ENCODE data around the gene B4GALT5. TPM values are rescaled to one million over a fixed set of nuclear protein-coding genes. Genes with fewer than 3 reads are reported as not detected.
"Not testable (repeated sequence)": the region's sequence is repeated elsewhere in the genome, so short reads cannot be mapped to it uniquely, and the experiment has no call there.

B4GALT5 gene
- total RNA-seq, 1 donor from 2014 or later = 72.9 TPM

GRCh38 chr20:49706630-49707091 is 7.0 kb downstream of the B4GALT5 start:
- ATAC-seq (ENCODE audit: low read depth) = no peak
- Mint-ChIP-seq H3K27me3 (no peaks in the 10 kb centered on the region), H3K27ac (peak overlapping the region; percentile 5), H3K4me3 (no peak overlapping the region), H3K36me3 (ENCODE audit: low read depth) (peaks cover 44% of the 10 kb centered on the region), H3K4me1 (peaks cover 77% of the 10 kb centered on the region), H3K9me3 (no peaks in the 10 kb centered on the region)
- ChIA-PET POLR2A (interaction anchor here (0.8 to 1.1 kb wide), 2 partner anchors 14 to 95 kb away, joined by 3 read pairs; no protein-coding TSS in a partner anchor), CTCF (interaction anchor here (0.5 kb wide), 1 partner anchor 40 kb away, joined by 3 read pairs; no protein-coding TSS in a partner anchor)
- DNase-seq = no peak
- intact Hi-C loops (cut with micrococcal nuclease) = no loop called here
- TF ChIP-seq, protein P1, sequence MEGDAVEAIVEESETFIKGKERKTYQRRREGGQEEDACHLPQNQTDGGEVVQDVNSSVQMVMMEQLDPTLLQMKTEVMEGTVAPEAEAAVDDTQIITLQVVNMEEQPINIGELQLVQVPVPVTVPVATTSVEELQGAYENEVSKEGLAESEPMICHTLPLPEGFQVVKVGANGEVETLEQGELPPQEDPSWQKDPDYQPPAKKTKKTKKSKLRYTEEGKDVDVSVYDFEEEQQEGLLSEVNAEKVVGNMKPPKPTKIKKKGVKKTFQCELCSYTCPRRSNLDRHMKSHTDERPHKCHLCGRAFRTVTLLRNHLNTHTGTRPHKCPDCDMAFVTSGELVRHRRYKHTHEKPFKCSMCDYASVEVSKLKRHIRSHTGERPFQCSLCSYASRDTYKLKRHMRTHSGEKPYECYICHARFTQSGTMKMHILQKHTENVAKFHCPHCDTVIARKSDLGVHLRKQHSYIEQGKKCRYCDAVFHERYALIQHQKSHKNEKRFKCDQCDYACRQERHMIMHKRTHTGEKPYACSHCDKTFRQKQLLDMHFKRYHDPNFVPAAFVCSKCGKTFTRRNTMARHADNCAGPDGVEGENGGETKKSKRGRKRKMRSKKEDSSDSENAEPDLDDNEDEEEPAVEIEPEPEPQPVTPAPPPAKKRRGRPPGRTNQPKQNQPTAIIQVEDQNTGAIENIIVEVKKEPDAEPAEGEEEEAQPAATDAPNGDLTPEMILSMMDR (IDR thresholded peaks at IDR 0.05) = no peak

DNA sequence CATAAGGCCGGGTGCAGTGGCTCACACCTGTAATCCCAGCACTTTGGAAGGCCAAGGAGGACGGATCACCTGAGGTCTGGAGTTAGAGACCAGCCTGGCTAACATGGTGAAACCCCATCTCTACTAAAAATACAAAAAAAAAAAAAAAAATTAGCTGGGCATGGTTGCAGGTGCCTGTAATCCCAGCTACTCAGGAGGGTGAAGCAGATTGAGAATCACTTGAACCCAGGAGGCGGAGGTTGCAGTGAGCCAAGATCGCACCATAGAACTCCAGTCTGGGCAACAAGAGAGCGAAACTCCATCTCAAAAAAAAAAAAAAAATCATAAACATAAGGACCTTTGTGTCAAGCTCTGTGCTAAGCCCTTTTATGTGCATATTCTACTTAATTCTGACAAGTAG is 7.8 kb downstream of the B4GALT5 start:
- H3K27me3 Mint-ChIP-seq; ATAC-seq (ENCODE audit: low read depth); H3K27ac Mint-ChIP-seq; H3K9me3 Mint-ChIP-seq; H3K4me3 Mint-ChIP-seq; CTCF ChIA-PET; DNase-seq; intact Hi-C loops (cut with micrococcal nuclease): not testable (repeated sequence)
- peaks cover 45% of the 10 kb centered on the region for H3K36me3 Mint-ChIP-seq (ENCODE audit: low read depth)
- peaks cover 77% of the 10 kb centered on the region for H3K4me1 Mint-ChIP-seq
- POLR2A ChIA-PET = interaction anchor here (0.8 to 1.1 kb wide), 2 partner anchors 13 to 96 kb away, joined by 3 read pairs; no protein-coding TSS in a partner anchor

GRCh38 chr20:49705358-49705757 is 8.3 kb downstream of the B4GALT5 start:
- Mint-ChIP-seq H3K4me3 (peak overlapping the region; percentile 24), H3K4me1 (peaks cover 77% of the 10 kb centered on the region), H3K9me3 (no peaks in the 10 kb centered on the region), H3K27me3 (no peaks in the 10 kb centered on the region), H3K36me3 (ENCODE audit: low read depth) (peaks cover 40% of the 10 kb centered on the region), H3K27ac (peak overlapping the region; percentile 41)
- TF ChIP-seq, protein P1 (IDR thresholded peaks at IDR 0.05) = no peak
- intact Hi-C loops (cut with micrococcal nuclease) = no loop called here
- no peak for ATAC-seq (ENCODE audit: low read depth)
- POLR2A ChIA-PET = interaction anchor here (1.1 to 1.2 kb wide), 2 partner anchors 96 to 141 kb away, joined by 3 read pairs; no protein-coding TSS in a partner anchor
- CTCF ChIA-PET = no interaction called here
- DNase-seq = no peak

DNA sequence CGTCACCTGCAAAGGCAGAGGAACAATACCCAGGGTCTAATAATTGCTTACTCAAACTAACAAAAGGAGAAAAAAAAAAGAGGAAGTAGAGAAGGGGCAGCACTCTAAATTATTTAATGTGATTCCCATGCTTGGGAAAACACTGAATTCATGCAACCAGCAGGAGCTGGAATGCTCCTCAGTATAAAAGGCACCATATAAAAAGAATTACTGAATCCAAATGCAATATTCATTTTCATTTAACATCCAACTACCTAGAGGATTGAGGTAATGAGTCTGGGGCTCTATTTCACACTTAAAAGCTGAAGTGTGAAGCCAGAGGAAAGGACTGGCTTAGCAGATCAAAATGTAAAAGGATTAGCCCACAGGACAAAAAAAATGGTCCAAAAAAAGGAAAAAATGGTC is 8.7 kb downstream of the B4GALT5 start:
- ChIA-PET POLR2A (interaction anchor here (1.2 kb wide), 1 partner anchor 141 kb away, joined by 3 read pairs; no protein-coding TSS in a partner anchor), CTCF (interaction anchor here (0.7 kb wide), 1 partner anchor 119 kb away, joined by 3 read pairs; no protein-coding TSS in a partner anchor)
- peaks cover 36% of the 10 kb centered on the region for H3K36me3 Mint-ChIP-seq (ENCODE audit: low read depth)
- intact Hi-C loops (cut with micrococcal nuclease) = no loop called here
- peak overlapping the region; percentile 41 for H3K27ac Mint-ChIP-seq
- TF ChIP-seq, protein P1 (IDR thresholded peaks at IDR 0.05) = no peak
- H3K4me3 Mint-ChIP-seq = peak overlapping the region; percentile 35
- no peaks in the 10 kb centered on the region for H3K9me3 Mint-ChIP-seq
- no peak for DNase-seq
- no peaks in the 10 kb centered on the region for H3K27me3 Mint-ChIP-seq
- peak; percentile 40 for ATAC-seq (ENCODE audit: low read depth)
- peaks cover 75% of the 10 kb centered on the region for H3K4me1 Mint-ChIP-seq

DNA sequence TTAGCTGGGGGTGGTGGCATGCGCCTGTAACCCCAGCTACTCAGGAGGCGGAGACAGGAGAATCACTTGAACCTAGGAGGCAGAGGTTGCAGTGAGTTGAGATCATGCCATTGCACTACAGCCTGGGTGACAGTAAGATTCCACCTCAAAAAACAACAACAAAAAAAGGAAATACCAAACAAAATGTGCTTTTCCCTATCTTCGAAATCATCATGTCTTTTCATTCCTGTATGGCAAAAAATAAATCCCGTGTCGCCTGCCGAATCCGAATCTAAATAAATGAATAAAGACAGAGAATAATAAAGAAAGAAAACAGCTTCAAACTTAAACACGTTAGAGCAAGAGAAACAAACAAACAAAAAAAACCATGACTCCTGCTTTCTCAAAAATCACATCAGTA is 11.8 kb downstream of the B4GALT5 start:
- Mint-ChIP-seq H3K9me3 (no peaks in the 10 kb centered on the region), H3K27me3 (no peaks in the 10 kb centered on the region), H3K4me3 (no peak overlapping the region), H3K36me3 (ENCODE audit: low read depth) (peaks cover 30% of the 10 kb centered on the region), H3K4me1 (peaks cover 81% of the 10 kb centered on the region), H3K27ac (peak overlapping the region; percentile 30)
- ChIA-PET CTCF (no interaction called here), POLR2A (interaction anchor here (1.4 kb wide), 1 partner anchor 11 kb away, joined by 6 read pairs; no protein-coding TSS in a partner anchor)
- intact Hi-C loops (cut with micrococcal nuclease) = no loop called here
- DNase-seq (no peak), ATAC-seq (ENCODE audit: low read depth) (no peak)
- TF ChIP-seq, protein P1 (IDR thresholded peaks at IDR 0.05) = no peak
